ENCODE data around the gene ZBTB38. TPM values are rescaled to one million over a fixed set of nuclear protein-coding genes. Genes with fewer than 3 reads are reported as not detected.
A peak's percentile ranks its signal among the peaks of the same experiment; 100 is the strongest.

Gene ZBTB38
- total RNA-seq, 4 donors from 2014 or later = 183 to 225 (median 203) TPM

- H3K27me3 ChIP-seq = no peaks in the 10 kb centered on the region
- WGBS, 2 donors (ENCODE audit: low coverage in 1 of 2) = 43 to 46% methylated on average over 3 of the region's 3 CpGs
- no peak for ATAC-seq
- peaks cover 32 to 98% (median 55%) of the 10 kb centered on the region in 3 donors for H3K4me1 ChIP-seq
- H3K9me3 ChIP-seq = no peaks in the 10 kb centered on the region
- TF ChIP-seq EP300 (IDR thresholded peaks at IDR 0.05) (no peak), POLR2A (IDR thresholded peaks at IDR 0.05) (no peak), CTCF (IDR thresholded peaks at IDR 0.05) (no peak), POLR2AphosphoS5 (IDR thresholded peaks at IDR 0.05) (no peak)
- peaks cover 0 to 47% of the 10 kb centered on the region in 2 donors for H3K36me3 ChIP-seq
- H3K4me3 ChIP-seq = no peak overlapping the region
- H3K27ac ChIP-seq = peak overlapping the region; percentile 19 to 100 (median 98)
Measured at GRCh38 chr3:141415953-141416352, 47.6 kb downstream of the ZBTB38 start.

Other genes starting within 250 kb of the ZBTB38 start
- 10 to 100 TPM in 2 of 4 donors, 1 to 10 TPM in 2; 6.5 to 16.9 (median 10.0) TPM for gene PXYLP1, start 136.7 kb upstream of the ZBTB38 start, total RNA-seq
- 10 to 100 TPM; 10.6 to 15.5 (median 14.8) TPM for gene RASA2, start 118.5 kb downstream of the ZBTB38 start, total RNA-seq